Tibial nerve (tissue), 4 donors: ENCODE data around the gene COPE. TPM values are rescaled to one million over a fixed set of nuclear protein-coding genes. Genes with fewer than 3 reads are reported as not detected.

ENCODE experiments used
- DNase-seq, 2 donors: peaks; one replicate each; pipeline ENCODE4 v3.0.0-alpha.2; 2019; ENCODE audit warnings: low spot score in 2 of 2
- H3K27ac ChIP-seq, 4 donors: fragments of 200-600 bp; sonication (generic) in 3 of 4; one replicate each; pipeline ENCODE4 v1.5.1; 2017 to 2019; ENCODE audit warnings: mild to moderate bottlenecking in 1 of 4
- H3K27me3 ChIP-seq, 2 donors: fragments of 200-600 bp; sonication (generic) in 1 of 2; one replicate each; pipeline versions ENCODE4 v1.5.1 to v1.6.0; 2017 to 2019
- H3K36me3 ChIP-seq, 3 donors: fragments of 200-600 bp; sonication (generic); one replicate each; pipeline ENCODE4 v1.5.1; 2018 to 2019
- H3K4me1 ChIP-seq, 4 donors: fragments of 200-600 bp; sonication (generic) in 3 of 4; one replicate each; pipeline ENCODE4 v1.5.1; 2017 to 2019
- H3K4me3 ChIP-seq, 4 donors: fragments of 200-600 bp; sonication (generic) in 3 of 4; one replicate each; pipeline ENCODE4 v1.5.1; 2017 to 2019; ENCODE audit warnings: mild to moderate bottlenecking in 1 of 4, moderate library complexity in 1 of 4
- H3K9me3 ChIP-seq, 4 donors: fragments of 200-600 bp; sonication (generic) in 3 of 4; one replicate each; pipeline ENCODE4 v1.5.1; 2017 to 2019
- EP300 ChIP-seq, 2 donors: sonication (generic); formaldehyde crosslinking; IDR thresholded peaks; one replicate each; pipeline ENCODE4 v1.6.1; 2017; ENCODE audit warnings: antibody characterized with exemption in 2 of 2, mild to moderate bottlenecking in 1 of 2
- POLR2A ChIP-seq, 2 donors: fragments of 450-650 bp; IDR thresholded peaks; one replicate each; pipeline ENCODE4 v1.6.1; 2017; ENCODE audit warnings: antibody characterized with exemption in 2 of 2, mild to moderate bottlenecking in 2 of 2, moderate library complexity in 2 of 2
- WGBS, 2 donors: methylation state at CpG; one replicate each; pipeline ENCODE4 v1.1.5; 2018; 5-methylcytosine and 5-hydroxymethylcytosine counted together
- total RNA-seq, 4 donors: library from RNA; depleted of rRNA; stranded (reverse); fragments of >200 nt; gene quantifications; one replicate each; pipeline ENCODE4 v1.1.0, GENCODE V29; 2016
- TF ChIP-seq, protein P1 (sequence below), 5 experiments: fragments of 200-600 bp in 3 of 5; fragments of 450-650 bp in 2 of 5; sonication (generic) in 3 of 5; IDR thresholded peaks; one replicate each; pipeline ENCODE4 v1.5.1; 2016 to 2019; ENCODE audit warnings: antibody characterized with exemption in 5 of 5, mild to moderate bottlenecking in 3 of 5, moderate library complexity in 2 of 5

COPE gene
- total RNA-seq, 4 donors from 2014 or later, result 151 to 266 (median 183) TPM

DNA sequence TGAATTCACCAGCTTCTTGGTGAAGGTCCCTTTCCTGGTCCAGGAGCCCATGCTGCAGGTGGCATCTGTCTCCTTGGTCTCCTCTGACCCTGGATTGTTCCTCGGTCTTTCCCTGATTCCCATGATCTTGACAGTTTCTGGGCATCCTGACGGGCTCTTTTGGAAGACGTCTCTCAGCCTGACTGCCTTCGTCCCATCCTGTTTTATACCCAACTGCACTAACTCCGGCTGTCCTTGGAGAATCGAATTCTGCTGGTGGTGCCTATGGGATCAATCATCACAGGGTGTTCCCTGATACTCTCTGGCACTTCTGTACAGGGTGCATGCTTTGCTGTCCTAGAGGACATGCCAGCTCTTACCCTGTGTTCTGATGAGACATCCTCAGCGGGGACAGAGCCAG is 42.3 kb downstream of the COPE start:
- H3K4me3 ChIP-seq, result no peak overlapping the region
- no peak overlapping the region for H3K27ac ChIP-seq
- no peak for DNase-seq
- no peaks in the 10 kb centered on the region for H3K4me1 ChIP-seq
- TF ChIP-seq, protein P1, sequence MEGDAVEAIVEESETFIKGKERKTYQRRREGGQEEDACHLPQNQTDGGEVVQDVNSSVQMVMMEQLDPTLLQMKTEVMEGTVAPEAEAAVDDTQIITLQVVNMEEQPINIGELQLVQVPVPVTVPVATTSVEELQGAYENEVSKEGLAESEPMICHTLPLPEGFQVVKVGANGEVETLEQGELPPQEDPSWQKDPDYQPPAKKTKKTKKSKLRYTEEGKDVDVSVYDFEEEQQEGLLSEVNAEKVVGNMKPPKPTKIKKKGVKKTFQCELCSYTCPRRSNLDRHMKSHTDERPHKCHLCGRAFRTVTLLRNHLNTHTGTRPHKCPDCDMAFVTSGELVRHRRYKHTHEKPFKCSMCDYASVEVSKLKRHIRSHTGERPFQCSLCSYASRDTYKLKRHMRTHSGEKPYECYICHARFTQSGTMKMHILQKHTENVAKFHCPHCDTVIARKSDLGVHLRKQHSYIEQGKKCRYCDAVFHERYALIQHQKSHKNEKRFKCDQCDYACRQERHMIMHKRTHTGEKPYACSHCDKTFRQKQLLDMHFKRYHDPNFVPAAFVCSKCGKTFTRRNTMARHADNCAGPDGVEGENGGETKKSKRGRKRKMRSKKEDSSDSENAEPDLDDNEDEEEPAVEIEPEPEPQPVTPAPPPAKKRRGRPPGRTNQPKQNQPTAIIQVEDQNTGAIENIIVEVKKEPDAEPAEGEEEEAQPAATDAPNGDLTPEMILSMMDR (IDR thresholded peaks at IDR 0.05), result no peak
- TF ChIP-seq EP300 (IDR thresholded peaks at IDR 0.05), result no peak
- no peaks in the 10 kb centered on the region for H3K27me3 ChIP-seq
- peaks cover 0 to 10% (median 0%) of the 10 kb centered on the region in 4 donors for H3K9me3 ChIP-seq
- 95 to 97% methylated on average over 7 of the region's 7 CpGs for WGBS, 2 donors
- peaks cover 0 to 74% (median 3%) of the 10 kb centered on the region in 3 donors for H3K36me3 ChIP-seq

- H3K27ac ChIP-seq, result no peak overlapping the region
- no peak overlapping the region for H3K4me3 ChIP-seq
- peaks cover 0 to 65% (median 3%) of the 10 kb centered on the region in 3 donors for H3K36me3 ChIP-seq
- H3K4me1 ChIP-seq, result peaks cover 0 to 1% (median 0%) of the 10 kb centered on the region in 4 donors
- H3K27me3 ChIP-seq, result no peaks in the 10 kb centered on the region
- peaks cover 0 to 10% (median 0%) of the 10 kb centered on the region in 4 donors for H3K9me3 ChIP-seq
- DNase-seq, result no peak
- TF ChIP-seq POLR2A (IDR thresholded peaks at IDR 0.05), result no peak
- TF ChIP-seq, protein P1 (IDR thresholded peaks at IDR 0.05), result no peak
- no peak for TF ChIP-seq EP300 (IDR thresholded peaks at IDR 0.05)
- WGBS, 2 donors, result 84 to 90% methylated on average over 5 of the region's 5 CpGs
Observed at GRCh38 chr19:18875726-18876125, 43.5 kb downstream of the COPE start.

DNA sequence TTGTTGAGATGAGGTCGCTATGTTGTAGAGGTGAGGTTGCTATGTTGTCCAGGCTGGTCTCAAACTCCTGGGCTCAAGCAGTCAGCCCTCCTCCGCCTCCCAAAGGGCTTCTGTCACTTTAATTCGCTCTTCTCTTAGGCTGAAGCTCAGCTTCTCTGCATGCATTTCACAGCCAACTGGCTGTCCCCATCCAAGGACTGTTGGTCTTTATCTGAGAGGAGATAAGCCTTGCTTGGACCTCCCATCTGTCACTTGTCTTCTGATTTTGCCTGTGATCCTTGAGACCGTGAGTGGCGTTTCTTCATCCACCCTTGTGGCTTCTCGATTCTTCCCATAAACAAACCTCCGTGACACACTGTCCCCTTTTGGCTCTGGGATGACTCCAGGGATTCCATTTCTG is 47.6 kb downstream of the COPE start:
- TF ChIP-seq, protein P1 (IDR thresholded peaks at IDR 0.05), result no peak
- no peak for TF ChIP-seq POLR2A (IDR thresholded peaks at IDR 0.05)
- TF ChIP-seq EP300 (IDR thresholded peaks at IDR 0.05), result no peak
- DNase-seq, result no peak
- Histone ChIP-seq H3K27ac (no peak overlapping the region), H3K4me1 (peaks cover 0 to 22% (median 10%) of the 10 kb centered on the region in 4 donors), H3K4me3 (no peak overlapping the region), H3K9me3 (peaks cover 0 to under 1% (median 0%) of the 10 kb centered on the region in 4 donors), H3K36me3 (peaks cover 3 to 58% (median 7%) of the 10 kb centered on the region in 3 donors), H3K27me3 (no peaks in the 10 kb centered on the region)
- WGBS, 2 donors, result 87 to 92% methylated on average over 7 of the region's 7 CpGs

GRCh38 chr19:18870531-18871172 is 48.5 kb downstream of the COPE start:
- Histone ChIP-seq H3K27ac (no peak overlapping the region), H3K36me3 (peaks cover 3 to 58% (median 13%) of the 10 kb centered on the region in 3 donors), H3K4me3 (no peak overlapping the region), H3K27me3 (no peaks in the 10 kb centered on the region), H3K9me3 (no peaks in the 10 kb centered on the region), H3K4me1 (peaks cover 0 to 22% (median 10%) of the 10 kb centered on the region in 4 donors)
- 40 to 41% methylated on average over 25 of the region's 25 CpGs for WGBS, 2 donors
- TF ChIP-seq POLR2A (IDR thresholded peaks at IDR 0.05) (no peak), EP300 (IDR thresholded peaks at IDR 0.05) (no peak)
- TF ChIP-seq, protein P1 (IDR thresholded peaks at IDR 0.05), result no peak
- no peak for DNase-seq

GRCh38 chr19:18869781-18870530 is 49.2 kb downstream of the COPE start:
- H3K27me3 ChIP-seq, result no peaks in the 10 kb centered on the region
- H3K4me1 ChIP-seq, result peaks cover 0 to 22% (median 10%) of the 10 kb centered on the region in 4 donors
- WGBS, 2 donors, result 51 to 58% methylated on average over 18 to 47 of the region's 62 CpGs
- TF ChIP-seq, protein P1 (IDR thresholded peaks at IDR 0.05), result no peak
- TF ChIP-seq EP300 (IDR thresholded peaks at IDR 0.05), result no peak
- TF ChIP-seq POLR2A (IDR thresholded peaks at IDR 0.05), result no peak
- H3K36me3 ChIP-seq, result peaks cover 4 to 58% (median 16%) of the 10 kb centered on the region in 3 donors
- DNase-seq, result no peak
- no peak overlapping the region for H3K27ac ChIP-seq
- H3K4me3 ChIP-seq, result no peak overlapping the region
- H3K9me3 ChIP-seq, result no peaks in the 10 kb centered on the region
